ENCODE measurements around the gene KLF3. TPM values are rescaled to one million over a fixed set of nuclear protein-coding genes. Genes with fewer than 3 reads are reported as not detected.
A peak's percentile ranks its signal among the peaks of the same experiment; 100 is the strongest.

The KLF3 gene
- total RNA-seq, 1 donor from 2014 or later = 60.9 TPM

GRCh38 chr4:38728631-38729141 is 64.7 kb downstream of the KLF3 start:
- H3K36me3 Mint-ChIP-seq = no peaks in the 10 kb centered on the region
- no peak overlapping the region for H3K27ac Mint-ChIP-seq

GRCh38 chr4:38730493-38730829 is 66.5 kb downstream of the KLF3 start:
- Mint-ChIP-seq H3K36me3 (no peaks in the 10 kb centered on the region), H3K27ac (no peak overlapping the region), H3K9me3 (peaks cover 6% of the 10 kb centered on the region), H3K27me3 (ENCODE audit: low read depth) (no peaks in the 10 kb centered on the region), H3K4me1 (no peaks in the 10 kb centered on the region), H3K4me3 (no peak overlapping the region)
- no peak for TF ChIP-seq CTCF (IDR thresholded peaks at IDR 0.05; ENCODE audit: unreplicated experiment)
- DNase-seq (ENCODE audit: low spot score in 2 of 2, unreplicated experiment in 2 of 2) = no peak

More at GRCh38 chr4:38728631-38729141, 64.7 kb downstream of the KLF3 start:
- Mint-ChIP-seq H3K27me3 (ENCODE audit: low read depth) (no peaks in the 10 kb centered on the region), H3K4me3 (no peak overlapping the region), H3K4me1 (peaks cover 9% of the 10 kb centered on the region), H3K9me3 (peaks cover 3% of the 10 kb centered on the region)
- TF ChIP-seq CTCF (IDR thresholded peaks at IDR 0.05; ENCODE audit: unreplicated experiment) = no peak
- DNase-seq (ENCODE audit: low spot score in 2 of 2, unreplicated experiment in 2 of 2) = no peak

- DNase-seq (ENCODE audit: low spot score in 2 of 2, unreplicated experiment in 2 of 2) = peak; percentile 71 to 90
- H3K4me3 Mint-ChIP-seq = no peak overlapping the region
- no peaks in the 10 kb centered on the region for H3K36me3 Mint-ChIP-seq
- H3K9me3 Mint-ChIP-seq = peaks cover 6% of the 10 kb centered on the region
- H3K27ac Mint-ChIP-seq = no peak overlapping the region
- no peaks in the 10 kb centered on the region for H3K4me1 Mint-ChIP-seq
- TF ChIP-seq CTCF (IDR thresholded peaks at IDR 0.05; ENCODE audit: unreplicated experiment) = peak; percentile 93
- H3K27me3 Mint-ChIP-seq (ENCODE audit: low read depth) = no peaks in the 10 kb centered on the region
Observed at GRCh38 chr4:38730830-38731646, 67.0 kb downstream of the KLF3 start.

- TF ChIP-seq CTCF (IDR thresholded peaks at IDR 0.05; ENCODE audit: unreplicated experiment) = no peak
- Mint-ChIP-seq H3K27me3 (ENCODE audit: low read depth) (no peaks in the 10 kb centered on the region), H3K9me3 (peaks cover 6% of the 10 kb centered on the region), H3K27ac (no peak overlapping the region), H3K4me1 (peaks cover 3% of the 10 kb centered on the region), H3K4me3 (no peak overlapping the region), H3K36me3 (no peaks in the 10 kb centered on the region)
- no peak for DNase-seq (ENCODE audit: low spot score in 2 of 2, unreplicated experiment in 2 of 2)
Observed at GRCh38 chr4:38733663-38734062, 69.7 kb downstream of the KLF3 start.

- Mint-ChIP-seq H3K9me3 (peaks cover 6% of the 10 kb centered on the region), H3K36me3 (no peaks in the 10 kb centered on the region), H3K27ac (no peak overlapping the region), H3K4me1 (peaks cover 8% of the 10 kb centered on the region), H3K27me3 (ENCODE audit: low read depth) (no peaks in the 10 kb centered on the region), H3K4me3 (no peak overlapping the region)
- DNase-seq (ENCODE audit: low spot score in 2 of 2, unreplicated experiment in 2 of 2) = no peak
- TF ChIP-seq CTCF (IDR thresholded peaks at IDR 0.05; ENCODE audit: unreplicated experiment) = no peak
Observed at GRCh38 chr4:38734446-38734845, 70.4 kb downstream of the KLF3 start.
